ENCODE data around the gene LRCH1.
A peak's percentile ranks its signal among the peaks of the same experiment; 100 is the strongest.

The LRCH1 gene

DNA sequence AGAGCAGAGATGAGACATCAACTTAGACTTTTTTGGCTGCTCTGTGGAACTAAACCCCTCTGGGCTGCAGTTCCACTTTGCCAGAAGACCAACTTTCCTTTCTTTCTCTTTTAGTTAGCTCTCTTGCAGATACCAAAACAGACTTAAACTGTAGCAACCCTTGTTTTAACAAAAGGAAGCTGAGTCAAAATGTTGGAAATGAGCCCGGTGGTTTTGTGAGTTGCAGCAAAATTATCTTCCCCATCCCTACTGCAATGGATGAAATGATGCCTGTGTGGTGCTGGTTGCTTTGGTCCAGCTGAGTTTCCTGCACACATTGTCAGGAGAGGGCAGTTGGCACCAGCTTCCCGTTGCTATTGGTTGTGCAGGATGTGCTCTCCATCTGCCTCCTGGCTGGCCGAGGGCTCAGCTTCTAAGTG, 115.3 kb downstream of the LRCH1 start:
- DNase-seq (ENCODE audit: low read depth in 1 of 2, low spot score in 1 of 2), result peak; percentile 20 to 50
- TF ChIP-seq SPI1 (IDR thresholded peaks at IDR 0.05; ENCODE audit: borderline replicate concordance, low read depth) (no peak), POLR2AphosphoS5 (IDR thresholded peaks at IDR 0.05; ENCODE audit: low read depth) (no peak), GABPA (IDR thresholded peaks at IDR 0.05; ENCODE audit: low read depth) (no peak)
- TF ChIP-seq, protein P1, sequence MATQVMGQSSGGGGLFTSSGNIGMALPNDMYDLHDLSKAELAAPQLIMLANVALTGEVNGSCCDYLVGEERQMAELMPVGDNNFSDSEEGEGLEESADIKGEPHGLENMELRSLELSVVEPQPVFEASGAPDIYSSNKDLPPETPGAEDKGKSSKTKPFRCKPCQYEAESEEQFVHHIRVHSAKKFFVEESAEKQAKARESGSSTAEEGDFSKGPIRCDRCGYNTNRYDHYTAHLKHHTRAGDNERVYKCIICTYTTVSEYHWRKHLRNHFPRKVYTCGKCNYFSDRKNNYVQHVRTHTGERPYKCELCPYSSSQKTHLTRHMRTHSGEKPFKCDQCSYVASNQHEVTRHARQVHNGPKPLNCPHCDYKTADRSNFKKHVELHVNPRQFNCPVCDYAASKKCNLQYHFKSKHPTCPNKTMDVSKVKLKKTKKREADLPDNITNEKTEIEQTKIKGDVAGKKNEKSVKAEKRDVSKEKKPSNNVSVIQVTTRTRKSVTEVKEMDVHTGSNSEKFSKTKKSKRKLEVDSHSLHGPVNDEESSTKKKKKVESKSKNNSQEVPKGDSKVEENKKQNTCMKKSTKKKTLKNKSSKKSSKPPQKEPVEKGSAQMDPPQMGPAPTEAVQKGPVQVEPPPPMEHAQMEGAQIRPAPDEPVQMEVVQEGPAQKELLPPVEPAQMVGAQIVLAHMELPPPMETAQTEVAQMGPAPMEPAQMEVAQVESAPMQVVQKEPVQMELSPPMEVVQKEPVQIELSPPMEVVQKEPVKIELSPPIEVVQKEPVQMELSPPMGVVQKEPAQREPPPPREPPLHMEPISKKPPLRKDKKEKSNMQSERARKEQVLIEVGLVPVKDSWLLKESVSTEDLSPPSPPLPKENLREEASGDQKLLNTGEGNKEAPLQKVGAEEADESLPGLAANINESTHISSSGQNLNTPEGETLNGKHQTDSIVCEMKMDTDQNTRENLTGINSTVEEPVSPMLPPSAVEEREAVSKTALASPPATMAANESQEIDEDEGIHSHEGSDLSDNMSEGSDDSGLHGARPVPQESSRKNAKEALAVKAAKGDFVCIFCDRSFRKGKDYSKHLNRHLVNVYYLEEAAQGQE (IDR thresholded peaks at IDR 0.05; ENCODE audit: insufficient replicate concordance, low read depth), result no peak
- TF ChIP-seq, protein P2, sequence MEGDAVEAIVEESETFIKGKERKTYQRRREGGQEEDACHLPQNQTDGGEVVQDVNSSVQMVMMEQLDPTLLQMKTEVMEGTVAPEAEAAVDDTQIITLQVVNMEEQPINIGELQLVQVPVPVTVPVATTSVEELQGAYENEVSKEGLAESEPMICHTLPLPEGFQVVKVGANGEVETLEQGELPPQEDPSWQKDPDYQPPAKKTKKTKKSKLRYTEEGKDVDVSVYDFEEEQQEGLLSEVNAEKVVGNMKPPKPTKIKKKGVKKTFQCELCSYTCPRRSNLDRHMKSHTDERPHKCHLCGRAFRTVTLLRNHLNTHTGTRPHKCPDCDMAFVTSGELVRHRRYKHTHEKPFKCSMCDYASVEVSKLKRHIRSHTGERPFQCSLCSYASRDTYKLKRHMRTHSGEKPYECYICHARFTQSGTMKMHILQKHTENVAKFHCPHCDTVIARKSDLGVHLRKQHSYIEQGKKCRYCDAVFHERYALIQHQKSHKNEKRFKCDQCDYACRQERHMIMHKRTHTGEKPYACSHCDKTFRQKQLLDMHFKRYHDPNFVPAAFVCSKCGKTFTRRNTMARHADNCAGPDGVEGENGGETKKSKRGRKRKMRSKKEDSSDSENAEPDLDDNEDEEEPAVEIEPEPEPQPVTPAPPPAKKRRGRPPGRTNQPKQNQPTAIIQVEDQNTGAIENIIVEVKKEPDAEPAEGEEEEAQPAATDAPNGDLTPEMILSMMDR (IDR thresholded peaks at IDR 0.05; ENCODE audit: insufficient read depth, low read length), result no peak
- H3K27ac ChIP-seq (replicated peaks), result no peak overlapping the region
- H3K4me3 ChIP-seq (replicated peaks; ENCODE audit: insufficient read depth, low read length), result no peak overlapping the region
- no peaks in the 10 kb centered on the region for H3K27me3 ChIP-seq (ENCODE audit: insufficient read depth, poor library complexity, severe bottlenecking)

DNA sequence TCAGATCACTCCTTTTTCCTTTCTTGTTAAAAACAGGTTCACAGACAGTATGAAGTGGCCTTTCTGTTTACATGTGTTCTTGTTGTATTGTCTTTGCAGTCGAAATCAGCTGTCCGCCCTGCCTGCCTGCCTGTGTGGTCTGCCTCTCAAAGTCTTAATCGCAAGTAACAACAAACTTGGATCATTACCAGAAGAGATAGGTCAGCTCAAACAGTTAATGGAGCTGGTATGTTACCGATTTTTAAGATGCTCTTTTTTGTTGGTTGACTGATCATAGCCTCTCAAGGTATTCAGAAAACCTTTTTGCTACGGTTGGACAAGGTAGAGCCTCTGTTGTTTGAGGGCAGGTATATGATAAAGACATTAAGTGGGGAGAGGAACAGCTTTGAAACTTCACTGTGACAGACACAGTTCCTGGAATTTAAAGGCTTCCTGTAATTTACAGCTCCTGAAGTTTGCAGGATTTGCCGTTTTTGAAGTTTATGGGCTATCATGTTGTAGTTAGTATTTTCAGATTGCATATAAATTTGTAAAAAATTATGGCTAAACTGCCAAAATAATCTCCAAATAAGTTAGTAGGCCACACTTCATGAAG, 116.1 kb downstream of the LRCH1 start:
- H3K27me3 ChIP-seq (ENCODE audit: insufficient read depth, poor library complexity, severe bottlenecking), result no peaks in the 10 kb centered on the region
- TF ChIP-seq POLR2AphosphoS5 (IDR thresholded peaks at IDR 0.05; ENCODE audit: low read depth) (no peak), SPI1 (IDR thresholded peaks at IDR 0.05; ENCODE audit: borderline replicate concordance, low read depth) (no peak), GABPA (IDR thresholded peaks at IDR 0.05; ENCODE audit: low read depth) (no peak)
- TF ChIP-seq, protein P2 (IDR thresholded peaks at IDR 0.05; ENCODE audit: insufficient read depth, low read length), result no peak
- TF ChIP-seq, protein P1 (IDR thresholded peaks at IDR 0.05; ENCODE audit: insufficient replicate concordance, low read depth), result no peak
- no peak overlapping the region for H3K4me3 ChIP-seq (replicated peaks; ENCODE audit: insufficient read depth, low read length)
- H3K27ac ChIP-seq (replicated peaks), result no peak overlapping the region
- DNase-seq (ENCODE audit: low read depth in 1 of 2, low spot score in 1 of 2), result no peak

DNA sequence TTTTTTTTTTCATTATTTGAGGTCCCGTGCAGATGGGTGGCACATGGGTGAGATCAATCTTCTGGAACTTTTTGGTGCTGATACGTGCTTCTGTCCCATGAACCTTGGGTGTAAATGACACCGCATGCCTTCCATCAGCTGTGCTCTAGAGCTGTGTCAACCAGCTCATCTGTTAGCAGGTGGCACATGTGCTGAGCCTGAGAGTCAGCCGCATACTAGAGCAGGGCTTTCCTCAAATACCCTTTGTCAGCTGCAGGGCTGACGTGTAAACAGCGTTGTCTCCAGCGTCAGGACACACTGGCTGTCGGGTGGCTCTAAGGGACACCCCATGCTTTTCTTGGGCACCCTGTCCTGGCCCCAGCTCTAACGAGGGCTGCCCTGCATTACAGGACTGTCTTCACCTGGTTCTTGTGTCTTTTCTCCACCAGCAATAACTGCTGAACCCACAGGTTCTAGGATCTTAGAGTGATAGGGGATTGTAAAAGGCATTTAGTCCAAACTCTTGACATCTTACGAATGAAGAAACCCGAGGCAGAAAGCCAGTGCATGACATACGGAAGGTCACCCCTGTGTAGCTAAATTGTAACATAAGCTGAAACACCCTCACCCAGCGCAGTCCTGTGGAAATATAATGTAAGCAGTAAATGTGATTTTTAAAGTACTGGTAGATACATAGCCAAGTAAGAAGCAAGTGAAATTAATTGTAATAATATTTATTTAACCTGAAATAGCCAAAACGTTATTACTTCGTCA, 119.5 kb downstream of the LRCH1 start:
- DNase-seq (ENCODE audit: low read depth in 1 of 2, low spot score in 1 of 2), result no peak
- TF ChIP-seq GABPA (IDR thresholded peaks at IDR 0.05; ENCODE audit: low read depth) (no peak), POLR2AphosphoS5 (IDR thresholded peaks at IDR 0.05; ENCODE audit: low read depth) (no peak), SPI1 (IDR thresholded peaks at IDR 0.05; ENCODE audit: borderline replicate concordance, low read depth) (no peak)
- TF ChIP-seq, protein P2 (IDR thresholded peaks at IDR 0.05; ENCODE audit: insufficient read depth, low read length), result no peak
- TF ChIP-seq, protein P1 (IDR thresholded peaks at IDR 0.05; ENCODE audit: insufficient replicate concordance, low read depth), result no peak
- Histone ChIP-seq H3K27ac (replicated peaks) (no peak overlapping the region), H3K4me3 (replicated peaks; ENCODE audit: insufficient read depth, low read length) (no peak overlapping the region), H3K27me3 (ENCODE audit: insufficient read depth, poor library complexity, severe bottlenecking) (no peaks in the 10 kb centered on the region)

Measured in HL-60 (cell line).